NB4 (cell line): ENCODE data around the gene ARPC5L.

Experiments
- DNase-seq: peaks from one replicate; pipeline ENCODE4 v3.0.0; 2010; ENCODE audit warnings: low read depth
- H3K4me3 ChIP-seq: one replicate; pipeline ENCODE4 v1.5.1; 2011; ENCODE audit warnings: mild to moderate bottlenecking, low read depth, low read length, moderate library complexity
- CTCF ChIP-seq: IDR thresholded peaks from one replicate; pipeline ENCODE4 v1.5.1; 2012; ENCODE audit warnings: low read depth, low read length
- MYC ChIP-seq: IDR thresholded peaks from 2 replicates; pipeline ENCODE4 v1.6.1; 2011; ENCODE audit warnings: low read depth, low read length
- POLR2A ChIP-seq: IDR thresholded peaks from 2 replicates; pipeline ENCODE4 v1.6.1; 2011; ENCODE audit warnings: mild to moderate bottlenecking; ENCODE audit not compliant: insufficient read length; ENCODE audit errors: extremely low read depth
- TF ChIP-seq, protein P1 (sequence below): IDR thresholded peaks from 2 replicates; pipeline ENCODE4 v1.6.1; 2011; ENCODE audit warnings: low read depth, low read length

ARPC5L gene

DNA sequence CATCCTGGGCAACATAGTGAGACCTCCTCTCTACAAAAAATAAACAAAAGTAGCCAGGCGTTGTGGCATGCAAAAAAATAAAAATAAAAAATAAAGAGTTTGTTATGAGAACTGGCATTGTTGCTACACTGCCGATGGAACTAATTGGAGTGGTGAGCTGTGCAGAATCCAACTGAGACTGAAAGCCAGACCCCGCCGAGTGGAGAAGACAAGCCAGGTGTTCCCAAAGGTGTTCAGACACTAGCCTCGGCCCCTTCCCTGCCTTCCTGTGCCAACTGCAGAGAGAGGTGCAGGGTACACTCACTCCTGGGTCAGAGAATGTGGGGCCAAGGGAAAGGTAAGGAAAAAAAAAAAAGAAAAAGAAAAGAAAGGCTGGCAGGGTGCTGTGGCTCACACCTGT lies 46.3 kb upstream of the ARPC5L start:
- TF ChIP-seq MYC (no peak), POLR2A (no peak), CTCF (no peak)
- TF ChIP-seq, protein P1, sequence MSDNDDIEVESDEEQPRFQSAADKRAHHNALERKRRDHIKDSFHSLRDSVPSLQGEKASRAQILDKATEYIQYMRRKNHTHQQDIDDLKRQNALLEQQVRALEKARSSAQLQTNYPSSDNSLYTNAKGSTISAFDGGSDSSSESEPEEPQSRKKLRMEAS, result no peak
- DNase-seq, result no peak

GRCh38 chr9:124818431-124819281 lies 43.3 kb upstream of the ARPC5L start:
- H3K4me3 ChIP-seq, result no peak overlapping the region
- DNase-seq, result peak; percentile 60

More for the DNA sequence above, 46.3 kb upstream of the ARPC5L start:
- H3K4me3 ChIP-seq, result no peak overlapping the region

DNA sequence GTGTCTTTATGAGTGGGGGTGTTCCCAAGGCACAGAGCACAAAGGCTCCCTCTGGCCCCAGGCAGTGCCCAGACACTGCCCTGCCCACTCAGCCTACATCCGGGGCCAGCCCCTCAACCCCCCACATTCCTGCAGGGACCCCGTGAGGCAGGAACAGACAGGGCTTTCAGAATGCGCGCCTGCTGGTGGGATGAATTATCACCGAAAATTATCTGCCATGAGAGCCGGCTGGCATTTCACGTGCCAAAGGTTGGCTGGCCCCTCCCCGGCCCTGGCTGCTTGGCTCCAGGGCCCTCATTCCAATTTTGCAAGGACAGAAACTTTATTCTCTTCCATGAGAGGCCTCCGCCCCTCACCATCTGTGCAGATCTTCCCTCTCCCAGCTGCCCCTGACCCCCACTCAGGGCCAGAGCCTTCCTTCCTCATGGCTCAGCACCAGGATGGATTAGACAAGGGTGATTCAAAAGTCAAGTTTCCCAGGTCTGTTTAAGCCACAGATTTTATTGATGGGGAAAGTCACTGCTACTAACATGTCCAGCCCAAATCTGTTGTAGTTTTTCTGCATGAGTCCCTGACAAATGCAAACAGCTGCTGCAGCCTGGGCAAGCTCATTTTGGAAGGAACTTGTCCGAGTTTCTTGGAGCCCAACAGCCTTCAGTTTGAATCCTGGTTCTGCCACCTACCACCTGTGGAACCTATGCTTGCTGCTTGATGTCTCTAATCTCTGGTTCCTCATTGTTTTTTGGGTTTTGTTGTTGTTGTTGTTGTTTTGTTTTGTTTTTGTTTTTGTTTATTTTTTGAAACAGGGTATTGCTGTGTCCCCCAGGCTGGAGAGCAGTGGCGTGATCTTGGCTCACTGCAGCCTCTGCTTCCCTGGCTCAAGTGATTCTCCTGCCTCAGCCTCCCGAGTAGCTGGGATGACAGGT lies 41.0 kb upstream of the ARPC5L start:
- DNase-seq, result no peak
- TF ChIP-seq CTCF (no peak), MYC (no peak), POLR2A (no peak)
- TF ChIP-seq, protein P1, result no peak
- no peak overlapping the region for H3K4me3 ChIP-seq

More at GRCh38 chr9:124818431-124819281, 43.3 kb upstream of the ARPC5L start:
- no peak for TF ChIP-seq CTCF
- TF ChIP-seq, protein P1, result peak; percentile 58; the same call in 1 of the 2 replicates

GRCh38 chr9:124828489-124829333 lies 33.2 kb upstream of the ARPC5L start:
- no peak for DNase-seq
- H3K4me3 ChIP-seq, result no peak overlapping the region

More at GRCh38 chr9:124828489-124829333, 33.2 kb upstream of the ARPC5L start:
- no peak for TF ChIP-seq CTCF
- TF ChIP-seq, protein P1, result no peak
- TF ChIP-seq MYC, result no peak
- no peak for TF ChIP-seq POLR2A
